GM23248 (cell line): ENCODE results near the gene FBP2. TPM values are rescaled to one million over a fixed set of nuclear protein-coding genes. Genes with fewer than 3 reads are reported as not detected.

Source experiments
- DNase-seq: peaks from one replicate; pipeline ENCODE4 v3.0.0-alpha.2; 2015
- H2AFZ ChIP-seq: fragments of 200-600 bp; sonication (generic); 2 replicates; pipeline ENCODE4 v1.6.1; 2016; ENCODE audit warnings: antibody characterized with exemption
- H3F3A ChIP-seq: fragments of 200-600 bp; sonication (generic); 2 replicates; pipeline ENCODE4 v1.6.1; 2016; ENCODE audit warnings: mild to moderate bottlenecking, antibody characterized with exemption, mixed run types; ENCODE audit not compliant: insufficient read depth
- H3K27ac ChIP-seq: fragments of 200-600 bp; sonication (generic); 2 replicates; pipeline ENCODE4 v1.5.1; 2016; ENCODE audit warnings: mild to moderate bottlenecking
- H3K27me3 ChIP-seq: fragments of 200-600 bp; sonication (generic); replicated peaks from 2 replicates; pipeline ENCODE4 v1.6.1; 2016; ENCODE audit warnings: mild to moderate bottlenecking; ENCODE audit not compliant: insufficient read depth
- H3K36me3 ChIP-seq: fragments of 200-600 bp; sonication (generic); 2 replicates; pipeline ENCODE4 v1.6.1; 2016; ENCODE audit warnings: low read depth, mild to moderate bottlenecking
- H3K4me1 ChIP-seq: fragments of 200-600 bp; sonication (generic); 2 replicates; pipeline ENCODE4 v1.6.1; 2016; ENCODE audit warnings: mild to moderate bottlenecking; ENCODE audit not compliant: insufficient read depth
- H3K4me2 ChIP-seq: fragments of 200-600 bp; sonication (generic); one replicate; pipeline ENCODE4 v1.6.1; 2016; ENCODE audit warnings: mild to moderate bottlenecking; ENCODE audit not compliant: unreplicated experiment
- H3K4me3 ChIP-seq: fragments of 200-600 bp; sonication (generic); 2 replicates; pipeline ENCODE4 v1.5.1; 2016; ENCODE audit warnings: mild to moderate bottlenecking
- H3K79me2 ChIP-seq: fragments of 200-600 bp; sonication (generic); 2 replicates; pipeline ENCODE4 v1.6.1; 2016; ENCODE audit warnings: mild to moderate bottlenecking; ENCODE audit not compliant: insufficient read depth
- H3K9ac ChIP-seq: fragments of 200-600 bp; sonication (generic); 2 replicates; pipeline ENCODE4 v1.6.1; 2016; ENCODE audit warnings: mild to moderate bottlenecking
- H3K9me2 ChIP-seq: fragments of 200-600 bp; sonication (generic); 2 replicates; pipeline ENCODE4 v1.6.1; 2016; ENCODE audit warnings: mixed run types, mild to moderate bottlenecking, moderate library complexity; ENCODE audit not compliant: insufficient read depth
- H3K9me3 ChIP-seq: fragments of 200-600 bp; sonication (generic); one replicate; pipeline ENCODE4 v1.6.1; 2017; ENCODE audit warnings: low read depth
- H4K20me1 ChIP-seq: fragments of 200-600 bp; sonication (generic); 2 replicates; pipeline ENCODE4 v1.6.0; 2016; ENCODE audit not compliant: insufficient read depth
- EZH2 ChIP-seq: fragments of 200-600 bp; sonication (generic); IDR thresholded peaks from 2 replicates; pipeline ENCODE4 v1.6.1; 2018; ENCODE audit warnings: antibody characterized with exemption, mild to moderate bottlenecking; ENCODE audit not compliant: insufficient read depth, poor library complexity, severe bottlenecking
- EZH2phosphoT487 ChIP-seq: fragments of 200-600 bp; sonication (generic); IDR thresholded peaks from 2 replicates; pipeline ENCODE4 v1.6.1; 2018; ENCODE audit warnings: antibody characterized with exemption, moderate library complexity, mild to moderate bottlenecking, low read depth; ENCODE audit not compliant: insufficient read depth
- whole genome bisulfite sequencing, 2 experiments: methylation state at CpG; one replicate each; pipeline ENCODE4 v1.1.6; 2015 to 2017; ENCODE audit warnings: low lambda C conversion rate in 2 of 2, low coverage in 1 of 2; ENCODE audit errors: missing lambda C conversion rate in 2 of 2; 5-methylcytosine and 5-hydroxymethylcytosine counted together
- in situ Hi-C: fragments of 300-500 bp; cut with MboI; formaldehyde crosslinking; loops from 2 replicates; pipeline ENCODE4 v1.15.0; 2020
- polyA plus RNA-seq: library from polyadenylated mRNA; unstranded; fragments of >200 nt; fragmentation: Nextera tagmentation; extraction: Ambion mirVana; gene quantifications from 2 replicates; pipeline ENCODE4 v1.2.1, GENCODE V29; 2016
- total RNA-seq: library from RNA; depleted of rRNA; stranded (reverse); fragments of >200 nt; shearing (Covaris generic); gene quantifications from 2 replicates; pipeline ENCODE4 v1.2.3, GENCODE V29; 2014

FBP2 gene
- total and polyA plus RNA-seq, 2 experiments from 2014 or later = not detected

GRCh38 chr9:94557376-94557775 is 36.2 kb downstream of the FBP2 start:
- 59 to 62% methylated on average over 4 of the region's 4 CpGs for WGBS, 2 experiments
- in situ Hi-C loops = no loop called here
- no peak overlapping the region for H3K4me2 ChIP-seq

GRCh38 chr9:94554439-94555331 is 38.9 kb downstream of the FBP2 start, which contains the start of gene PCAT7:
PCAT7 (plus strand) TSS chr9:94555083.
- TF ChIP-seq EZH2 (no peak), EZH2phosphoT487 (no peak)
- Histone ChIP-seq H3K9me2 (no peaks in the 10 kb centered on the region), H3K9me3 (no peaks in the 10 kb centered on the region), H3K9ac (no peak within 1 kb of the TSS), H3K4me2 (no peak within 1 kb of the TSS), H3K79me2 (no peaks in the 10 kb centered on the region), H2AFZ (no peak within 1 kb of the TSS), H3K4me3 (no peak within 1 kb of the TSS), H3K4me1 (no peaks in the 10 kb centered on the region), H3K27me3 (no peaks in the 10 kb centered on the region; the same call in 1 of the 2 replicates), H3F3A (no peaks in the 10 kb centered on the region), H3K27ac (no peak within 1 kb of the TSS), H3K36me3 (no peaks in the 10 kb centered on the region), H4K20me1 (no peaks in the 10 kb centered on the region)
- in situ Hi-C loops = no loop called here
- 80 to 82% methylated on average over 38 to 40 of the region's 40 CpGs for WGBS, 2 experiments
- DNase-seq = peak; percentile 46

More at GRCh38 chr9:94557376-94557775, 36.2 kb downstream of the FBP2 start:
- no peaks in the 10 kb centered on the region; the same call in 1 of the 2 replicates for H3K27me3 ChIP-seq
- H3F3A ChIP-seq = no peaks in the 10 kb centered on the region
- no peak overlapping the region for H3K4me3 ChIP-seq
- no peaks in the 10 kb centered on the region for H3K9me3 ChIP-seq
- no peaks in the 10 kb centered on the region for H4K20me1 ChIP-seq
- no peaks in the 10 kb centered on the region for H3K4me1 ChIP-seq
- H3K27ac ChIP-seq = no peak overlapping the region
- H2AFZ ChIP-seq = no peak overlapping the region
- no peak for DNase-seq
- no peaks in the 10 kb centered on the region for H3K9me2 ChIP-seq
- no peak for TF ChIP-seq EZH2
- no peak for TF ChIP-seq EZH2phosphoT487
- no peaks in the 10 kb centered on the region for H3K79me2 ChIP-seq
- H3K36me3 ChIP-seq = no peaks in the 10 kb centered on the region
- no peak overlapping the region for H3K9ac ChIP-seq

GRCh38 chr9:94554078-94554438 is 39.6 kb downstream of the FBP2 start:
- H3K9ac ChIP-seq = no peak overlapping the region
- TF ChIP-seq EZH2phosphoT487 = no peak
- TF ChIP-seq EZH2 = no peak
- H3K36me3 ChIP-seq = no peaks in the 10 kb centered on the region
- no peak overlapping the region for H3K27ac ChIP-seq
- no peak overlapping the region for H3K4me2 ChIP-seq
- DNase-seq = no peak
- in situ Hi-C loops = no loop called here
- no peaks in the 10 kb centered on the region for H3F3A ChIP-seq
- no peaks in the 10 kb centered on the region for H3K4me1 ChIP-seq
- peaks cover 4% of the 10 kb centered on the region; the same call in 1 of the 2 replicates for H3K27me3 ChIP-seq
- 48 to 57% methylated on average over 12 to 16 of the region's 16 CpGs for WGBS, 2 experiments
- H3K9me2 ChIP-seq = no peaks in the 10 kb centered on the region
- no peaks in the 10 kb centered on the region for H3K9me3 ChIP-seq
- H4K20me1 ChIP-seq = no peaks in the 10 kb centered on the region
- no peaks in the 10 kb centered on the region for H3K79me2 ChIP-seq
- no peak overlapping the region for H3K4me3 ChIP-seq
- no peak overlapping the region for H2AFZ ChIP-seq

- no peak overlapping the region for H3K27ac ChIP-seq
- H2AFZ ChIP-seq = no peak overlapping the region
- TF ChIP-seq EZH2phosphoT487 (no peak), EZH2 (no peak)
- no peaks in the 10 kb centered on the region for H3K9me2 ChIP-seq
- H4K20me1 ChIP-seq = no peaks in the 10 kb centered on the region
- H3K4me1 ChIP-seq = no peaks in the 10 kb centered on the region
- H3K27me3 ChIP-seq = 0 out of 2 replicates have a peak, but pooled peaks cover 4% of the 10 kb centered on the region
- H3K79me2 ChIP-seq = no peaks in the 10 kb centered on the region
- no peak overlapping the region for H3K4me3 ChIP-seq
- H3K36me3 ChIP-seq = no peaks in the 10 kb centered on the region
- no peaks in the 10 kb centered on the region for H3F3A ChIP-seq
- in situ Hi-C loops = no loop called here
- DNase-seq = no peak
- no peaks in the 10 kb centered on the region for H3K9me3 ChIP-seq
- WGBS, 2 experiments = 68% methylated on average over 29 of the region's 29 CpGs
- H3K4me2 ChIP-seq = no peak overlapping the region
- H3K9ac ChIP-seq = no peak overlapping the region
Measured at GRCh38 chr9:94553029-94553938, 40.3 kb downstream of the FBP2 start.
